ENCODE data around the gene TENM3.

GRCh38 chr4:182831376-182831775 is 588.2 kb downstream of the TENM3 start:
- TF ChIP-seq CTCF (conservative IDR thresholded peaks at IDR 0.05; ENCODE audit: low read length) (no peak), EZH2phosphoT487 (IDR thresholded peaks at IDR 0.05; ENCODE audit: borderline replicate concordance, low read depth, low read length) (no peak)

Measured in OCI-LY7 (cell line).